Left lung (tissue), 10 donors: ENCODE data around the gene AK2. TPM values are rescaled to one million over a fixed set of nuclear protein-coding genes. Genes with fewer than 3 reads are reported as not detected.
"Not testable (repeated sequence)": the region's sequence is repeated elsewhere in the genome, so short reads cannot be mapped to it uniquely, and the experiment has no call there.

ENCODE experiments used
- ATAC-seq: fragments of 200-7000 bp; cut with Tn5 transposase; one replicate; pipeline ENCODE4 v1.9.1; 2020; ENCODE audit warnings: moderate library complexity
- DNase-seq, 4 donors: peaks; one replicate each; pipeline ENCODE4 v3.0.0-alpha.2; 2013 to 2020
- H3K27ac ChIP-seq, 2 donors: fragments of 200-600 bp; sonication (generic) in 1 of 2; one replicate each; pipeline versions ENCODE4 v1.5.0 to v1.8.0; 2020 to 2021
- H3K27me3 ChIP-seq, 2 donors: fragments of 200-600 bp; sonication (generic) in 1 of 2; one replicate each; pipeline versions ENCODE4 v1.5.0 to v1.8.0; 2020 to 2021
- H3K36me3 ChIP-seq, 2 donors: fragments of 200-600 bp; sonication (generic) in 1 of 2; one replicate each; pipeline versions ENCODE4 v1.5.0 to v1.8.0; 2020 to 2021
- H3K4me1 ChIP-seq, 2 donors: fragments of 200-600 bp; one replicate each; pipeline ENCODE4 v1.8.0; 2021
- H3K4me3 ChIP-seq, 2 donors: fragments of 200-600 bp; sonication (generic) in 1 of 2; one replicate each; pipeline versions ENCODE4 v1.5.0 to v1.8.0; 2020 to 2021; ENCODE audit warnings: mild to moderate bottlenecking in 1 of 2
- H3K9me3 ChIP-seq, 2 donors: fragments of 200-600 bp; sonication (generic) in 1 of 2; one replicate each; pipeline versions ENCODE4 v1.5.0 to v1.8.0; 2020 to 2021
- intact Hi-C, 2 donors: fragments of 100-400 bp; cut with DNase I; formaldehyde crosslinking; loops; one replicate each; pipeline versions ENCODE4 v1.11.2 to v1.14.2; 2022
- polyA plus RNA-seq, 6 donors: library from polyadenylated mRNA; unstranded; fragments of 120-200 nt; gene quantifications; one replicate each; pipeline ENCODE4 v1.2.1, GENCODE V29; 2013; ENCODE audit not compliant: insufficient read length in 6 of 6
- total RNA-seq, 2 donors: library from RNA; stranded (reverse); fragmentation: NEBNext Ultra II Directional; extraction: Animal tissue kit (Norgen Biotek cat#: 25700); gene quantifications; one replicate each; pipeline ENCODE4 v1.2.1, GENCODE V29; 2021
- TF ChIP-seq, protein P1 (sequence below), 2 donors: fragments of 200-600 bp; sonication (generic) in 1 of 2; IDR thresholded peaks; one replicate each; pipeline versions ENCODE4 v1.5.0 to v1.8.0; 2021; ENCODE audit warnings: antibody characterized with exemption in 2 of 2
- donor health status: DM: no; HTN: yes; CAD: no.
- donor health status: DM: no; HTN: no; CAD: no.

Gene AK2
- total and polyA plus RNA-seq, 8 donors: 119 to 188 (median 165) TPM

GRCh38 chr1:33025180-33025569, 11.5 kb downstream of the AK2 start:
- H3K9me3 ChIP-seq: no peaks in the 10 kb centered on the region
- H3K36me3 ChIP-seq: peaks cover 0 to 52% of the 10 kb centered on the region in 2 donors
- H3K27me3 ChIP-seq: no peaks in the 10 kb centered on the region
- DNase-seq (no peak), ATAC-seq (no peak)
- H3K4me3 ChIP-seq: no peak overlapping the region
- TF ChIP-seq, protein P1, sequence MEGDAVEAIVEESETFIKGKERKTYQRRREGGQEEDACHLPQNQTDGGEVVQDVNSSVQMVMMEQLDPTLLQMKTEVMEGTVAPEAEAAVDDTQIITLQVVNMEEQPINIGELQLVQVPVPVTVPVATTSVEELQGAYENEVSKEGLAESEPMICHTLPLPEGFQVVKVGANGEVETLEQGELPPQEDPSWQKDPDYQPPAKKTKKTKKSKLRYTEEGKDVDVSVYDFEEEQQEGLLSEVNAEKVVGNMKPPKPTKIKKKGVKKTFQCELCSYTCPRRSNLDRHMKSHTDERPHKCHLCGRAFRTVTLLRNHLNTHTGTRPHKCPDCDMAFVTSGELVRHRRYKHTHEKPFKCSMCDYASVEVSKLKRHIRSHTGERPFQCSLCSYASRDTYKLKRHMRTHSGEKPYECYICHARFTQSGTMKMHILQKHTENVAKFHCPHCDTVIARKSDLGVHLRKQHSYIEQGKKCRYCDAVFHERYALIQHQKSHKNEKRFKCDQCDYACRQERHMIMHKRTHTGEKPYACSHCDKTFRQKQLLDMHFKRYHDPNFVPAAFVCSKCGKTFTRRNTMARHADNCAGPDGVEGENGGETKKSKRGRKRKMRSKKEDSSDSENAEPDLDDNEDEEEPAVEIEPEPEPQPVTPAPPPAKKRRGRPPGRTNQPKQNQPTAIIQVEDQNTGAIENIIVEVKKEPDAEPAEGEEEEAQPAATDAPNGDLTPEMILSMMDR (IDR thresholded peaks at IDR 0.05): no peak
- peak overlapping the region in 1 of 2 donors; percentile 0 for H3K27ac ChIP-seq
- H3K4me1 ChIP-seq: peaks cover 4 to 41% of the 10 kb centered on the region in 2 donors
- intact Hi-C loops: no loop called here

DNA sequence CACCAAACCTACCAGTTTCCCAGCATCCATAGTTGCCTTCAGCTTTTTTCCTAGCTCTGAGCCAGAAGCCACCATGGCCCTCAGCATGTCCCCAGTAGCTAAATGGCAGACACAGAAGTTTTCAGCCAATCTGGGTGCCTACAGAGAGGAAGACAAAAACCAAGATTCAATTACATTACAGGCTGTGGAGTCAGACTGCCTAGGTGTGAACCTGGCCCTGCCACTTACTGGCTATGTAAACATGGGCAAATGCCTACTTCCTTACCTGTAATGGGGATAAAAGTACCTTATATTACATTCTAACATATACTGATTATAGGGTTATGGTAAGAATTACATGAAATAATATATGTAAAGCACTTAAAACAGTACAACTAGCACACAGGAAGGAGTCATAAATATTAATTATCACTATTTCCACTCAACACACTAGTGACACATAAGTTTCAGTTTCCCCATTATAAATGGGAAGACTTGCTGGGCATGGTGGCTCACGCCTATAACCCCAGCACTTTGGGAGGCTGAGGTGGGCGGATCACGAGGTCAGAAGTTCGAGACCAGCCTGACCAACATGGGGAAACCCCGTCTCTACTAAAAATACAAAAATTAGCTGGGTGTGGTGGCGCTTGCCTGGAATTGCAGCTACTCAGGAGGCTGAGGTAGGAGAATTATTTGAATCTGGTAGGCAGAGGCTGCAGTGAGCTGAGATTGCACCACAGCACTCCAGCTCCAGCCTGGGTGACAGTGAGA, 12.1 kb downstream of the AK2 start:
- Histone ChIP-seq H3K4me1 (peaks cover 4 to 36% of the 10 kb centered on the region in 2 donors), H3K36me3 (peaks cover 0 to 52% of the 10 kb centered on the region in 2 donors)
- H3K27me3 ChIP-seq, H3K27ac ChIP-seq, DNase-seq, intact Hi-C loops, H3K4me3 ChIP-seq, H3K9me3 ChIP-seq: not testable (repeated sequence)
- peak; percentile 67 for ATAC-seq

DNA sequence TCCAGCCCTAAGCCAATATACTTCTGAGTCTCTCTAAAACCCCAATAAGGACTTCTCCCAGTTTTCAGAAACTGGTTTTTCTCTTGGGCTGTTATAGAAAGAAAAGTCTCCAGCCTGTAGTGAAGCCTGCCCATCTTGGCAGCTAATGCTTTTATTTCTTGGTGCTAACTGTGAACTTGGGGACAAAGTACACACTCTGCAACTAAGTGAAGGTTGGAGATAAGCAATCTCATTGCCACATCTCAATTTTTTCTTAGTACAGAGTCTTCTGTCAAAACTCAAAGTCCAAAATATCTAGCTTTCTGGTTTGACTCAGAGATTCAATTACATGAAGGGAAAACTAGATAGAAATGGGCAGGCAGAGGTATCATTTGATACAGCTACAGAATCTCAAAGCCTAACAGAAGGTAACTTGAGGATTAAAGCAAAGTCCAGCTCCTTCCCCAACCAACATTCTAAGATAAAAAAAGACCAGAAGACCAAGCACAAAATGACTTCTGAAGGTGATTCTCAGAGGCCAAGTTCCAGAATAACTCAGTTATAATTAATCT, 14.0 kb downstream of the AK2 start:
- intact Hi-C loops: no loop called here
- no peak overlapping the region for H3K27ac ChIP-seq

GRCh38 chr1:33021567-33022431, 14.9 kb downstream of the AK2 start:
- no peak for ATAC-seq
- H3K36me3 ChIP-seq: peaks cover 0 to 74% of the 10 kb centered on the region in 2 donors

More for the DNA sequence above, 14.0 kb downstream of the AK2 start:
- no peak for DNase-seq
- H3K27me3 ChIP-seq: no peaks in the 10 kb centered on the region
- TF ChIP-seq, protein P1 (IDR thresholded peaks at IDR 0.05): no peak
- ATAC-seq: no peak
- H3K4me1 ChIP-seq: peaks cover 4 to 23% of the 10 kb centered on the region in 2 donors
- no peak overlapping the region for H3K4me3 ChIP-seq
- peaks cover 0 to 65% of the 10 kb centered on the region in 2 donors for H3K36me3 ChIP-seq
- no peaks in the 10 kb centered on the region for H3K9me3 ChIP-seq

DNA sequence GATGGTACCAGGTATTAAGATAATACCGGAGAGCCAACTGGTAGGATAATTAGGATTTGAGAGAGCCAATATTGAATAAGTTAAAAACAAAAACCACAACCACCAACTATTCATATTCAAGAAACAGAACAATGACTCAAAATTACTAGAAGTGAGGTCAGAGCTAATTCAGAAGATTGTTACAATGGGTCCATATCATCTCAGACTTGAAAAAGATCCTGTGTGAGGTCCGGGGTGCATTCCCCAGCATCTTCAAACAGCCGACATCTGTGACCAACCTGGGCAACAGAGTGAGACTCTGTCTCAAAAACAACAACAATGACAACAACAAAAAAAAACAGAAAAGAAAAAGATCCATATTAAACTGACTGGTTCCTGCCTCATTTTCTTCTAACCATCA, 18.6 kb downstream of the AK2 start:
- intact Hi-C loops: no loop called here
- ATAC-seq (no peak), DNase-seq (no peak)
- Histone ChIP-seq H3K36me3 (peaks cover 0 to 82% of the 10 kb centered on the region in 2 donors), H3K27me3 (no peaks in the 10 kb centered on the region), H3K9me3 (no peaks in the 10 kb centered on the region), H3K4me3 (no peak overlapping the region), H3K4me1 (no peaks in the 10 kb centered on the region), H3K27ac (no peak overlapping the region)
- TF ChIP-seq, protein P1 (IDR thresholded peaks at IDR 0.05): no peak

More at GRCh38 chr1:33021567-33022431, 14.9 kb downstream of the AK2 start:
- Histone ChIP-seq H3K27ac (no peak overlapping the region), H3K4me3 (no peak overlapping the region), H3K27me3 (no peaks in the 10 kb centered on the region), H3K4me1 (peaks cover 4 to 13% of the 10 kb centered on the region in 2 donors), H3K9me3 (no peaks in the 10 kb centered on the region)
- intact Hi-C loops: no loop called here
- DNase-seq: no peak
- TF ChIP-seq, protein P1 (IDR thresholded peaks at IDR 0.05): no peak
